HG03066 (cell line): Measurements from ENCODE around the gene SEMA3G.

ENCODE experiments used
- ATAC-seq: cut with Tn5 transposase; IDR thresholded peaks from one replicate; pipeline ENCODE4 v1.9.1; 2021; ENCODE audit warnings: low read depth; ENCODE audit not compliant: unreplicated experiment

The SEMA3G gene

DNA sequence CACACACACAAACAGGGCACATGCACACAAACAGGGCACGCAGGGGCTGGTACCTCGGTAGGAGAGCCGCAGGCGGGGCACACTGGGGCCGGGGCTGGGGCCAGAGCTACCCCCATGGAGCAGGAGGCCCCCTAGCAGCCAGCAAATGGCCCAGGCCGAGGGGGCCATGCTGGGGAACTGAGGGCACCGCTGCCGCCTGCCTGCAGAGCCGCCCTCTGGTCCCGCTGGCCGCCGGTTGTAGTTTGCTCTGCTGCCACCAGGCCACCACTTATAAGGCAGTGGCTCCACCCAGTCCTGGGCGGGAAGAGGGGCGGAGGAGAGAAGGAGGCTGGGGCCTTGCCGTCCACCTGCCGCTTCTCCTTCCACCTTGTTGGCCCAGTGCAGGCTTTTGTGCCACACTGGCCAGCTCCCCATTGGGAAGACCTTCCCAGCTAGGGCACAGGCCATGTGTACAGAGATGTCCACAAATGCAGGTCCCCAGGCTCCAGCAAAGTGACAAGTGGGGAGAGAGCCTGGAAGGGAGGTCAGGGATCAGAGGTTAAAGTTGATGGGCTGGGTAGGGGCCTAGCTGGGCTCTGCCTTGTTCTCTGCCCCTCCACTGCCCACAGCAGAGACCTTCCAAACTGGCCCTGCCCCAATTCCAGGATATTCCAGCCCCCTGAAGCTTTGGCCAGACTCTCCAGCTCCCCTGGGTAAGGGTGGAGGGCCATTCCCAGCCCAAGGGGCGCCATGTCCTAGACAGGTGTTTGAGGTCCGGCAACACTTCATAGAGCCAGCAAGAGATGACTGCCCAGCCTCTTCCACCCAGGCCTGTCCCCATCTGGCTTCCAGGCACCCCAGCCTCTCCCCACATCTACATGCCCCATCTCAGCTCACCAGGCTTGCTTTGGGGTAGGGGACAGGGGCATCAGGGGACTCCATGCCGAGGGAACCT is at the start of gene SEMA3G:
Gene SEMA3G, minus strand, starts transcription at position 244 of the 934 bp plus-strand sequence. Its CDS starts 76 bp downstream, at position 168.
- ATAC-seq = peak; percentile 86

DNA sequence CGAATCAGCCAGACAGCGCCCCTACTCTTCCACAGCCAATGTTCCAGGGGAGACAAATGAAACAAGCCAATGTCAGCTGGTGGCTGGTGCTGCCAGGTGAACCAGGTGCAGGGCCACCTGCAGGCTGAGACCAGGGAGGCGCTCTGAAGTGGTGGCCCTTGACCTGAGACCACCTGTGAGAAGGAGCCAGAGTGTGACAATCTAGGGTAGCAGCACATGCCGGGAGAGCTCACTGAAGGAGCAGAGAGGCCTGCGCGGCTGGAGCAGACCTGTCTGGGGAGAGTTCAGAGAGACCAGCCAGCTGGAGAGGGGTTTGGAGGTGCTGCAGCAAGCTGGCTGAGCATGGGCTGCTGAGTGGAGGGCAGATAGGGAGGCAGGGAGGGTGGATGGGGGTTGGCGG is 49.5 kb upstream of the SEMA3G start:
- ATAC-seq = no peak

DNA sequence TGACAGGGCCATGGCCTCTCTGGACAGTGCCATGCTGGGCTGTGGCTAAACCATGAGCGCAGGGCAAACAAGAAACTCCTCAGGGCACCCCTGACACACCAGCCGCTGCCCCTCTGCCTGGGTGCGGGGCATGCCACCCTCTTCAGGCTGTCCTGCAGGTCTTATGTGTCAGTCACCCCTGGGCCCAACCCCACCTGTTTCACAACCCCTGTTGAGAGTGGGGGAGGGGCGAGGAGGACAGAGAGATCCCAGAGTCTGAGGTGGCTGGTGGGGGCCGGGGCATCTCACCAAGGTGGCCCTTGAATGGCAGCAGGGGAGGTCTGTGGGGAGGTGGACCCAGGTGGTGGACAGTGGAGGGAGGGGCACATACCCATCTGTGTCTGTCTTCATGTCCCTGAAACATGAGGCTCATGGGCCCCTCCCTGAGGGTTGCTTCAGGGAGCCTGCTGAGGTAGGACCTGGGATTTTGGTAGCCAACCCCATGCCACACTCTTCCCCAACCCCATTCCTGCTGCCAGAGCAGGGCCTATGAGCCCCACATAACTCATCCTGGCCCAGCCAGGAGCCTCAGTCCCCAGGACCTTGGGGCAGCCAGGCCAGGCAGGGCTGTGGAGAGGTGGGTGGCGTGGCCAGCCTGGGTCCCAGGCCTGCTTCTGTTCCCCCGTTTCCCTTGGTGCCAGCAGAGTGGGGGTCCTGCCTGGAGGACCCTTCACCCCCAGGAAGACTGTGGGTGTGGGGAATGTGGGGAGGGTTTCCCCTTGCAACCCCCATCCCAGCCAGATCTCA is 48.5 kb upstream of the SEMA3G start:
- no peak for ATAC-seq

DNA sequence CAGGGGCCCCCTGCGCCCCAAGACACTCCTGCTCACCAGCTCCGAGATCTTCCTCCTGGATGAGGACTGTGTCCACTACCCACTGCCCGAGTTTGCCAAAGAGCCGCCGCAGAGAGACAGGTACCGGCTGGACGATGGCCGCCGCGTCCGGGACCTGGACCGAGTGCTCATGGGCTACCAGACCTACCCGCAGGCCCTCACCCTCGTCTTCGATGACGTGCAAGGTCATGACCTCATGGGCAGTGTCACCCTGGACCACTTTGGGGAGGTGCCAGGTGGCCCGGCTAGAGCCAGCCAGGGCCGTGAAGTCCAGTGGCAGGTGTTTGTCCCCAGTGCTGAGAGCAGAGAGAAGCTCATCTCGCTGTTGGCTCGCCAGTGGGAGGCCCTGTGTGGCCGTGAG is 47.2 kb upstream of the SEMA3G start:
- ATAC-seq = no peak

DNA sequence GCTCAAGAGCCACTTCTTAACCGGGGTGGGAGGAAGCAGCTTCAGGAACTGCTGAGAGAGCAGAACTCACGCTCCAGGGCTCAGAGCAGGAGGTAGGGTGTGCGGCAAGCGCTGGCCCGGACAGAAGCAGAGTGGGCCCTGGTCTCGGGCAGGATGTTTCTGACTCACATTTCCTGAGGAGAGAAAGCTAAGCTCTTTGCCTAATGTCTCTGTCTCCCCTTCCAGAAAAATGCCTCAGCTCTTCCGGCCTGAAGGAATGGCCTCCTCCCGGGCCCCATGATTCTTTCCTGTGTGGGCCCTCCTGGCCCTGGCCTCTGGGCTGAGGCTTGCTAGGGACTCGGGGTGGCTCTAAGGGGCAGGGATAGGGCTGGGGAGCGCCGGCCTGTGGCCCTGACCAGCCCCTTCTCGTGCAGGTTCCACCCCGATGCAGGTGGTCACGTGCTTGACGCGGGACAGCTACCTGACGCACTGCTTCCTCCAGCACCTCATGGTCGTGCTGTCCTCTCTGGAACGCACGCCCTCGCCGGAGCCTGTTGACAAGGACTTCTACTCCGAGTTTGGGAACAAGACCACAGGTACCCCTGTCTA is 46.1 kb upstream of the SEMA3G start:
- ATAC-seq = no peak

DNA sequence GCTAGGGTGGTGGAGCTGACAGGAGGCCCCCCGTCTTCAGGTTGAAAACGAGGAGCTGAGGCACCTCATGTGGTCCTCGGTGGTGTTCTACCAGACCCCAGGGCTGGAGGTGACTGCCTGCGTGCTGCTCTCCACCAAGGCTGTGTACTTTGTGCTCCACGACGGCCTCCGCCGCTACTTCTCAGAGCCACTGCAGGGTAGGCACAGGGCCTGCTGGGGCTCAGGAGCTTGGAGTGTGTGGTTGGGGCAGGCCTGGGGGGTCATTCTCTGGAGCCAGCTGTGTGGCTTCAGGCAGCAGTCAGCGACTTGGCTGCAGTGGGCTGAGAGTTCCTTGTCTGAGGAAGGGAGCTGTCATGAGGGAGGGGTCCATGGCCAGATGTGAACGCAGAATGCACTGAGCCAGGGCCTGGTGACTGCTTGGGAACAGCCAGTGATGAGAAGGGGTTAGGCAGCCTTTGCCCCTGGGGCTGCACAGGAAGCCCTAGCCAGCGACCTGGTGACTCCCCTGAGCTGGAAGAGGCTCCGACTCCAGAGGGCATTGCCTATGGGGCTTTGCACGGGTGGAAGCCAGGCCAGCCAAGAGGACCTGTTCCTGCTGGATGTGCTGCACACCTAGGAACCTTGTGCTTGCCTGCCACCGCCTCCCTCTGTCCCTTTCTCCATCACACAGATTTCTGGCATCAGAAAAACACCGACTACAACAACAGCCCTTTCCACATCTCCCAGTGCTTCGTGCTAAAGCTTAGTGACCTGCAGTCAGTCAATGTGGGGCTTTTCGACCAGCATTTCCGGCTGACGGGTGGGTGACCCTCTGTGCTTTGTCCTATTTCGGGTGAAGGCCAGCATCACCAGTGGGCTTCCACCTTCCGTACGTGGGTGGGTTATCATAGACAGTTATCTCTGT is 45.4 kb upstream of the SEMA3G start:
- ATAC-seq = no peak

DNA sequence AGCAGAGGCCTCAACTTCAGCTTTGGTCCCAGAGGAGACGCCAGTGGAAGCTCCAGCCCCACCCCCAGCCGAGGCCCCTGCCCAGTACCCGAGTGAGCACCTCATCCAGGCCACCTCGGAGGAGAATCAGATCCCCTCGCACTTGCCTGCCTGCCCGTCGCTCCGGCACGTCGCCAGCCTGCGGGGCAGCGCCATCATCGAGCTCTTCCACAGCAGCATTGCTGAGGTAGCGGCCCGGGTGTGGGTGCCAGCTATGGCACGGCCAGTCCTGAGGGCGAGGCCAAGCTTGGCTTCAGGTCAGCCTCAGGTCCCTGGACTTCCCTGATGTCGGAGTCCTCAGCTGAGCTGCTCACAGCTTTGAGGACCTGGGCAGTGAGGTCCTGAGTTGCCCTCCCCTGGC is 44.5 kb upstream of the SEMA3G start:
- ATAC-seq = no peak

DNA sequence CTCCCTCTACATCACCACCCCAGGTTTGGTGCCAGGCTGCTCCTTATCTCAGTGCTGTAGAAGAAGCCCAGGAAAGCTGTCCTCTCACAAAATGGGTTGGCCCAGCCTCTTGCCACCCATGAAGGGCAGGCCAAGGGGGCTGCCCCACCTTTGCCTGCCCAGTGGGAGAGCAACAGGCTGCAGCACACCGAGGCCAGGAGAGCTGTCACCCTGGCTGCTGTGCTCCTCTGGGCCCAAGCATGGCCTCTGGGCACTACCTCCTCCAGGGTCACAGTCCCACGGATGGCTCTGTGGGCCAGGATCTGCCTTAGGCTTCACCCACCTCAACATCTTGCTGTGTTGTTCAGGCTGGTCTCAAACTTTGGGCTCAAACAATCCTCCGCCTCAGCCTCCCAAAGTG is 43.8 kb upstream of the SEMA3G start:
- ATAC-seq = no peak

DNA sequence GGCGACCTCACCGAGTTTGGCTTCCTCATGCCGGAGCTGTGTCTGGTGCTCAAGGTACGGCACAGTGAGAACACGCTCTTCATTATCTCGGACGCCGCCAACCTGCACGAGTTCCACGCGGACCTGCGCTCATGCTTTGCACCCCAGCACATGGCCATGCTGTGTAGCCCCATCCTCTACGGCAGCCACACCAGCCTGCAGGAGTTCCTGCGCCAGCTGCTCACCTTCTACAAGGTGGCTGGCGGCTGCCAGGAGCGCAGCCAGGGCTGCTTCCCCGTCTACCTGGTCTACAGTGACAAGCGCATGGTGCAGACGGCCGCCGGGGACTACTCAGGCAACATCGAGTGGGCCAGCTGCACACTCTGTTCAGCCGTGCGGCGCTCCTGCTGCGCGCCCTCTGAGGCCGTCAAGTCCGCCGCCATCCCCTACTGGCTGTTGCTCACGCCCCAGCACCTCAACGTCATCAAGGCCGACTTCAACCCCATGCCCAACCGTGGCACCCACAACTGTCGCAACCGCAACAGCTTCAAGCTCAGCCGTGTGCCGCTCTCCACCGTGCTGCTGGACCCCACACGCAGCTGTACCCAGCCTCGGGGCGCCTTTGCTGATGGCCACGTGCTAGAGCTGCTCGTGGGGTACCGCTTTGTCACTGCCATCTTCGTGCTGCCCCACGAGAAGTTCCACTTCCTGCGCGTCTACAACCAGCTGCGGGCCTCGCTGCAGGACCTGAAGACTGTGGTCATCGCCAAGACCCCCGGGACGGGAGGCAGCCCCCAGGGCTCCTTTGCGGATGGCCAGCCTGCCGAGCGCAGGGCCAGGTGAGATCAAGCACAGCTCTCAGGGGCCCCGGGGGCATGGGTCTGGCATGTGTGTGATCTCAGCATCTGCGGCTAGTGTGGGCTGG is 43.1 kb upstream of the SEMA3G start:
- no peak for ATAC-seq

DNA sequence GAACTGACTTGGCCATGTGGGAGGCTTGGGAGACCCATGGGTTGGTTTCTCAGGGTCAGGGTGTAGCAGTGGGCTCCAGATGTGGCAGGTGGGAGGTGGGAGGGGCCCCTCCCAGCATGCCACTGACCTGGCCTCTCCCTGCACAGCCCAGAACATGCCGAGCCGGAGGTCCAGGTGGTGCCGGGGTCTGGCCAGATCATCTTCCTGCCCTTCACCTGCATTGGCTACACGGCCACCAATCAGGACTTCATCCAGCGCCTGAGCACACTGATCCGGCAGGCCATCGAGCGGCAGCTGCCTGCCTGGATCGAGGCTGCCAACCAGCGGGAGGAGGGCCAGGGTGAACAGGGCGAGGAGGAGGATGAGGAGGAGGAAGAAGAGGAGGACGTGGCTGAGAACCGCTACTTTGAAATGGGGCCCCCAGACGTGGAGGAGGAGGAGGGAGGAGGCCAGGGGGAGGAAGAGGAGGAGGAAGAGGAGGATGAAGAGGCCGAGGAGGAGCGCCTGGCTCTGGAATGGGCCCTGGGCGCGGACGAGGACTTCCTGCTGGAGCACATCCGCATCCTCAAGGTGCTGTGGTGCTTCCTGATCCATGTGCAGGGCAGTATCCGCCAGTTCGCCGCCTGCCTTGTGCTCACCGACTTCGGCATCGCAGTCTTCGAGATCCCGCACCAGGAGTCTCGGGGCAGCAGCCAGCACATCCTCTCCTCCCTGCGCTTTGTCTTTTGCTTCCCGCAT is 42.3 kb upstream of the SEMA3G start:
- ATAC-seq = no peak

DNA sequence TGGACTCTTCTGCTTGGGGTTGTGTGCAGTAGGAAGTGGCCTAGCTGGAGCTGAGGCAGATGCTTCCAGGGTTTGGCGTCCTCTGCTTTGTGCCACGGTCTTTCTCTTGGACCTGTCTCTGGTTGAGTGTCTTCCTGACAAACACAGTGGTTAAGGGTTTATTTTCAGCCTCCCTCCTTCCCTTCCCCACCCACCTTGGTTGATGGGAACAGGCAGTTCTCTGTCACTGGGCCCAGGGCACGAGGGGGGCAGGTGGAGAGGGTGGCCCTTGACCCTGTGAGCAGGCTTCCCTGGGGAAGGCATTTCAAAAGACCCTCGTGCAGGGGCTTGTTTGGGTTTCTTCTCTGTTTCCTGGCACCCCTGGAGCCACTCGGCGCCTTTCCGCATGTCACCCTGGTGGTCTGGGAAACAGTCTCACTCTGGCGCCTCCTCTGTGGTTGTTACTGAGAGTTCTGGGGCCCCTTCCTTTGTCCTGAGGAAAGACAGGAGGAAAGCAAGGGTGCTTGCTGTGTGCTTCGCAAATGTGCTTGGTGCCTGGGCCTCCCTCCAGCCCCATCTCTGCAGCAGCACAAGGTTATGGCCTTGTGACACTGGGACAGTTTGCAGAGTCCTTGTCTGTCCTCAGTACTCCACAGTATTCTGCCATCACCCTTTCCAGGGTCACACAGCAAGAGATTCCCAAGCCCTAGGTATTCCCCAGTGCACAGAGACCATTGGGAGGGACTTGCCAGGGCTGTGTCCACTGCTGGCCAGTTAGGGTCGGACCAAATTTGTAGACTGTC is 40.0 kb upstream of the SEMA3G start:
- ATAC-seq = no peak

DNA sequence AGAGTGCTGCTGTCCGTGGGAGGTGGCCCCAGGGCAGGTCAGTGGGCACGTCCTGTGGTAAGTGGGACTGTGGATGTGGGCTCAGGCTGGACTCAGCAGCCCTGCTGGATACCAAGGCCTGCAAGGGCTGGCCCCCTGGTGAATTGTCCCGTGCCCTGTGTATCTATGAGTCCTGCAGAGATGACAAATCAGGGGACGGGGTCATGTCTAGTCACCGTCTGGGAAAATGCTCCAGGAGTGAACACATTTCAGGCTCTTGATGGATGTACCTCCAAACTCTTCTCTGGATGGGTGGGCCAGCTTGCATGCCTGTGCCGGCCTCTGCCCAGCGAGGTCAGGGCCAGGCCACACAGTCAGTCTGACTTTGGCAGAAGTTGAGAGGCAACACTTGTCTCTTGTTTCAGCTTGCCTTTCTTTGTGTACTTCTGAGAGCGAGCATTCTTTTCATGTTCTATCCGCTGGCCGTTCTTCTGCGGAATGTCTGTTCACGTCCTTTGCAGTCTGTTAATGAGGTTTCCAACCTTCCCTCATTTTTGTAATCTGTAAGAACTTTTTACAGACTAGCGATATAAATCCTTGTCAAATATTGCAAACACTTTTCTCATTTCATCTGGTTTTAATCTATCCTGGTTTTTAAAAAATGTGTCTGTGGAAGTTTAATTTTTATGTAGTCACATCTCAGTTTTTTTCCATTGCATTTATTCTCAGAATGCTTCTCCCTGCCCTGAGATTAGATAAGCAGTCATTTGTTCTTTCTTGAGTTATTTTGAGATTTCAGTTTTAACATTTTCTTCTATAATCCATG is 38.9 kb upstream of the SEMA3G start:
- ATAC-seq = no peak

DNA sequence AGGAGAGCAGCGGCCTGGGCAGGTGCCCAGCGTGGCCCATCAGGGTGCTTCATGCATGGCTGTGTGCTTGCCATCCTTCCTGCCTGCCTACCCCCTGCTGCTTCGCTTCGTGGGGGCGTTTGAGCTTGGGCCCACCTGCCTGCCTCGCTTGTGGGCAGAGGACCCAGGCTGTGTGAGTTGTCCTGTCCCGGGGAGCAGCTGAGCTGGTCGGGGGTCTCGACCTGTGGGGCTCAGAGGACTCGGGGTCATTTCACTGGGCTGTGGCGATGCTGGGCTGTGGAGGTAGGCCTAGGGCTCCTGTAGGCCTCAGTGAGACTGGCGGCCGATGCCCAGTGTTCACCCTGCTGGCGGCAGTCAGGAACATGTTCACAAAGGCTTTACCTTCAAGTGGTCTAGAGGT is 38.2 kb upstream of the SEMA3G start:
- ATAC-seq = no peak

DNA sequence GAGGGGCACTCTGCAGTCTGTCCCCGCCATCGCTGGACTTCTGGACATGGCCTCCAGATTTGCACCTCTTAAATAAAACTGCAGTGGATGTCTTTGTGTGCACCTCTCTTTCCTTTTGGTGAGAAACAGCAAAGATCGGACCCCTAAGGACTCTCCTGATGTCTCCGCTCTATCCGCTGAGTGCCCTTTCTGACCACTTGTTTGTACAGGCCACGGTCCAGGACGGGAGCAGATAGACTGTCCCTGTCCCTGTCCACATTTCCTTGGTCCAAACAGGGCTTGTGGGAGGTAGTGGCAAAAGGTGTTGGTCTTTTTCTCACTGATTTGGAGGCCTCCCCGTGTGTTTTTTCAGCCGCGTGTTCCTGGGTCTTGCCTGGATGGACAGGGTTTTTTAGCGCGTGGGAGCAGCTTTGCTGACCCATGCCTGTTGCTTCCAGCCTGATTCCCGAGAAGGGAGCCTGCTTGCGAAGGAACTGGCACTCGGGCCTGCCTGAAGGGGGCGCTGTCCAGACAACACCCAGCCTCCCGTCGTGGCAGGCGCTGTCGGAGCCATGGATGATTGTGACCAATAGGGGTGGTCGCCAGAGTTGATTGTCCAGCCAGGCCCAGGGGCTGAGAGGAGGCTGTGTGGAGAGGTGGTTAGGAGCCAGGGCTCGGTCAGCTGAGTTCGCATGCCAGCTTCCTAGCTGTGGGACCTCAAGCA is 37.1 kb upstream of the SEMA3G start:
- no peak for ATAC-seq

DNA sequence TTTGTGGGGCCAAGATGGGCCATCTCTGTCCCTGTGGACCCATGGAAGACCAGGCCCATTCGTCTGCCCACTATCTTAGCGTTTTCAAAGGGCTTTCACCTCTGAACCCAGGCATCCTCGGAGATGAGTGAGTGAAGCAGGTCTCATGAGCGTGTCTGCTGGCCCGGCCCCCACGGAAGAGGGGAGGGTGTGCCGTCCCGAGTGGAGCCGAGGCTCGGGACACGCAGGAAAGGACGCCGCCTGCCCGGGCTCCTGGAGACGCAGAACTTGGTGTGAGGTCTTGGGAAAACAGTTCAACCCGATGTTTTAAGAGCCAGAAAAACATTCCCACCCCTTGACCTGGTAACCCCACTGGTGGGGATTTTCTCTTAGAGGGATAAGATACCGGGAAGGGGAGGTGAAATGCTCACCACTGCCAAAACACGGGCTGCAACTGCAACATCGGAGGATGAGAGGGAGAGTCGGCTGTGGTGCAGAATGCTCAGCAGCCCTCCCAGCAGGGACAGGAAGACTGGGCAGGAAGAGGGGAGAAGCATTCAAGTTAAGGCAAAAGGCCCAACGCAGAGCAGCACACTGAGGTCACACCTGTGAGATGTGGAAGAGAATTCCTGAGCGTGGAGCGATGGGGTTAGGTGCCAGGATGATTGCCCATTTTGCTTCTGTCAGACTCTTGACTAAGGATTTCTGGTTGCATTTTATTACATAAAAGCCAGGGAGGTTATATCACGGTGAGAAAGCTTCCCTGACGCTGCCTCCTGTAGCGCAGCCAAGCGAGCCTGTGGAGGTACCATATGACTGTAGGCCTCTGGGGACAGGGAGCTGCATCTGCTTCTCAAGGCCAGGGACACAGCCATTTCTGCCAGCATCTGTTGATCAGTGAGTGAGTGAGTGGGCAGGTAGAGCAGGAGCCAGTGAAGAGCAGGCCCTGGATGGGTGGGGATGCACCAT is 36.1 kb upstream of the SEMA3G start:
- no peak for ATAC-seq
